Osteoblast (primary cell): Measurements from ENCODE around the gene TEFM. TPM values are rescaled to one million over a fixed set of nuclear protein-coding genes. Genes with fewer than 3 reads are reported as not detected.

Experiments
- DNase-seq: peaks from one replicate; pipeline ENCODE4 v3.0.0; 2011; ENCODE audit warnings: low spot score, mixed read lengths; ENCODE audit not compliant: insufficient read length; ENCODE audit errors: missing footprints
- H2AFZ ChIP-seq: 2 replicates; pipeline ENCODE4 v1.6.0; 2011; ENCODE audit warnings: mild to moderate bottlenecking, low read length
- H3K27ac ChIP-seq: 2 replicates; pipeline ENCODE4 v1.5.1; 2011; ENCODE audit warnings: mild to moderate bottlenecking, low read depth, low read length, moderate library complexity
- H3K27me3 ChIP-seq: 2 replicates; pipeline ENCODE4 v1.6.0; 2012; ENCODE audit warnings: mild to moderate bottlenecking, control low read depth, inconsistent platforms, low read length, moderate library complexity; ENCODE audit not compliant: insufficient read depth
- H3K36me3 ChIP-seq: 2 replicates; pipeline ENCODE4 v1.5.1; 2011; ENCODE audit warnings: mild to moderate bottlenecking, low read length, control low read depth, moderate library complexity; ENCODE audit not compliant: insufficient read depth
- H3K4me1 ChIP-seq: 2 replicates; pipeline ENCODE4 v1.5.1; 2011; ENCODE audit warnings: mild to moderate bottlenecking, low read length, control low read depth, moderate library complexity; ENCODE audit not compliant: insufficient read depth
- H3K4me2 ChIP-seq: 2 replicates; pipeline ENCODE4 v1.6.0; 2011; ENCODE audit warnings: mild to moderate bottlenecking, low read length; ENCODE audit not compliant: insufficient read depth
- H3K4me3 ChIP-seq: fragments of 200-600 bp; sonication (generic); 3 replicates; pipeline ENCODE4 v1.5.1; 2012; ENCODE audit warnings: mild to moderate bottlenecking, low read length, inconsistent platforms; ENCODE audit not compliant: insufficient read depth
- H3K79me2 ChIP-seq: 2 replicates; pipeline ENCODE4 v1.6.0; 2012; ENCODE audit warnings: mild to moderate bottlenecking, low read length, control low read depth, inconsistent platforms; ENCODE audit not compliant: insufficient read depth
- H3K9me3 ChIP-seq: 2 replicates; pipeline ENCODE4 v1.5.1; 2011; ENCODE audit warnings: low read depth, low read length, control low read depth
- H4K20me1 ChIP-seq: 2 replicates; pipeline ENCODE4 v1.6.0; 2012; ENCODE audit warnings: mild to moderate bottlenecking, low read length, control low read depth; ENCODE audit not compliant: insufficient read depth
- CTCF ChIP-seq: IDR thresholded peaks from 2 replicates; pipeline ENCODE4 v1.5.1; 2011; ENCODE audit warnings: mild to moderate bottlenecking, low read depth, low read length, moderate library complexity; ENCODE audit errors: extremely low read depth
- total RNA-seq: library from RNA; depleted of rRNA; stranded (reverse); fragments of >200 nt; gene quantifications from 2 replicates; pipeline ENCODE4 v1.2.3, GENCODE V29; 2012

TEFM gene
- total RNA-seq, 1 donor = 10.9 TPM

- Histone ChIP-seq H3K79me2 (peaks cover 14% of the 10 kb centered on the region), H3K36me3 (peaks cover 33% of the 10 kb centered on the region)
Measured at GRCh38 chr17:30897311-30897710, 8.7 kb downstream of the TEFM start.

DNA sequence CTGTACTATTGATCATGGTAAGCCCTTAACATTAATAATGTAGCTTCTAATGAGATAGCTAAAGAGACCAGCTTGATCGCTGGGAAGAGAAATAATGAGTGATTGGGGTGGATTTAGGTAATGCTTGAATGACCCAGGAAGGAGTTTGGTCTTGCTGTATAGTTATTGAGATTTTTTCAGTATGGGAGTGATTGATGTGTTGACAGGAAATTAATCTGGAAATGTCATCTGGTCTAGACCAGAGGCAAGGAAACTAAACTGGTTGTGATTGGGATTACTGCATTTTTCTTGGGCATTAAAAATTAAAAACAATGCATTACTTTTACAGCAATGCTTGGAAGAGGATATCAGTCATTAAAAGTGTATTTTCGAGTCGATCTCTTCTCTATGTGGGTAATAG lies 11.8 kb downstream of the TEFM start:
- H2AFZ ChIP-seq = no peak overlapping the region
- no peak for DNase-seq
- H3K36me3 ChIP-seq = peaks cover 23% of the 10 kb centered on the region
- H3K27ac ChIP-seq = no peak overlapping the region
- H3K4me3 ChIP-seq = no peak overlapping the region
- H3K79me2 ChIP-seq = peaks cover 2% of the 10 kb centered on the region
- H3K4me1 ChIP-seq = no peaks in the 10 kb centered on the region
- no peak for TF ChIP-seq CTCF
- H3K9me3 ChIP-seq = no peaks in the 10 kb centered on the region
- H4K20me1 ChIP-seq = no peaks in the 10 kb centered on the region
- H3K4me2 ChIP-seq = no peak overlapping the region
- H3K27me3 ChIP-seq = no peaks in the 10 kb centered on the region

More at GRCh38 chr17:30897311-30897710, 8.7 kb downstream of the TEFM start:
- H3K9me3 ChIP-seq = no peaks in the 10 kb centered on the region
- H2AFZ ChIP-seq = no peak overlapping the region
- TF ChIP-seq CTCF = no peak
- no peaks in the 10 kb centered on the region for H4K20me1 ChIP-seq
- H3K4me2 ChIP-seq = no peak overlapping the region
- H3K4me1 ChIP-seq = no peaks in the 10 kb centered on the region
- no peaks in the 10 kb centered on the region for H3K27me3 ChIP-seq
- H3K27ac ChIP-seq = no peak overlapping the region
- no peak for DNase-seq
- H3K4me3 ChIP-seq = no peak overlapping the region

DNA sequence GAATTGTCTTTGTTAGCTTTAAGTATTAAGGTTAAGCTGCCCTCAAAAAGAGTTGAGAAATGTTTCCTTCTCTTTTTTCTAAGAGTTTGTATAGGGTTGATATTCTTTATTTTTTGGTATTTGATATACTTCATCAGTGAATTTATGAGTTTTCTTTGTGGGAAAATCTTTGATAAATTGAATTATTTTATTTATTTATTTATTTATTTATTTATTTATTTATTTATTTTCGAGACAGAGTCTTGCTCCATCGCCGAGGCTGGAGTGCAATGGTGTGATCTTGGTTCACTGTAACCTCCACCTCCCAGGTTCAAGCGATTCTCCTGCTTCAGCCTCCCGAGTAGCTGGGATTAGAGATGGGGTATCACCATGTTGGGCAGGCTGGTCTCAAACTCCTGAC lies 19.9 kb downstream of the TEFM start:
- no peaks in the 10 kb centered on the region for H3K4me1 ChIP-seq
- no peak overlapping the region for H2AFZ ChIP-seq
- DNase-seq = no peak
- H4K20me1 ChIP-seq = no peaks in the 10 kb centered on the region
- peaks cover 3% of the 10 kb centered on the region for H3K36me3 ChIP-seq
- H3K27me3 ChIP-seq = no peaks in the 10 kb centered on the region
- no peaks in the 10 kb centered on the region for H3K79me2 ChIP-seq
- no peak overlapping the region for H3K4me2 ChIP-seq
- TF ChIP-seq CTCF = no peak
- H3K4me3 ChIP-seq = no peak overlapping the region
- H3K27ac ChIP-seq = no peak overlapping the region
- H3K9me3 ChIP-seq = no peaks in the 10 kb centered on the region

GRCh38 chr17:30869005-30869404 lies 37.0 kb downstream of the TEFM start:
- no peak overlapping the region for H3K4me3 ChIP-seq
- no peaks in the 10 kb centered on the region for H3K9me3 ChIP-seq
- DNase-seq = no peak
- no peak overlapping the region for H3K4me2 ChIP-seq
- TF ChIP-seq CTCF = no peak
- H3K79me2 ChIP-seq = no peaks in the 10 kb centered on the region
- H3K27ac ChIP-seq = no peak overlapping the region
- no peaks in the 10 kb centered on the region for H4K20me1 ChIP-seq
- peaks cover 3% of the 10 kb centered on the region for H3K36me3 ChIP-seq
- H3K27me3 ChIP-seq = no peaks in the 10 kb centered on the region
- H3K4me1 ChIP-seq = no peaks in the 10 kb centered on the region
- H2AFZ ChIP-seq = no peak overlapping the region
